IPS DF 19.7 (cell line): ENCODE data around the gene PPP1R15B.

Experiments used
- DNase-seq: peaks from one replicate; pipeline ENCODE4 v3.0.0-alpha.2; 2013; ENCODE audit warnings: low read depth, low spot score

The PPP1R15B gene

GRCh38 chr1:204367193-204367858 lies 44.3 kb downstream of the PPP1R15B start:
- DNase-seq = no peak

DNA sequence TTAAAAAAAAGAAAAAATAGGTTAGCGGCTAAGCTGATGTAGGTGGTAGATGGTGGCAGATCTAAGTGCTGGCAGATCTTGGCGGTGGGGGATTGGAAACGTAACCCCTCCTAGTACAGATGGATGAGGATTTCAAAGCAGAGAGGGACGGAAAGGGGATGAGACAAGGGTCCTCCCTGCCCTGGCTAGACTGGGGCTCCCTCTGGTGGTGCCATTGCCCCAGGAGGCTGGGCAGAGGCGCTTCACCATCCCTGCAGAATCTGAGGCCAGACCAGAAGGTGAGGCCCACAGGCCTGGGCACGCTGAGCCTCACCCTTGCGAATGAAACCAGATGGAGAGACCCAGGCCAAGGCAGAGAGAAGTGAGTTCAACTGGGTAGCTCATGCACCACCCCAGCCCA lies 44.9 kb downstream of the PPP1R15B start:
- no peak for DNase-seq

DNA sequence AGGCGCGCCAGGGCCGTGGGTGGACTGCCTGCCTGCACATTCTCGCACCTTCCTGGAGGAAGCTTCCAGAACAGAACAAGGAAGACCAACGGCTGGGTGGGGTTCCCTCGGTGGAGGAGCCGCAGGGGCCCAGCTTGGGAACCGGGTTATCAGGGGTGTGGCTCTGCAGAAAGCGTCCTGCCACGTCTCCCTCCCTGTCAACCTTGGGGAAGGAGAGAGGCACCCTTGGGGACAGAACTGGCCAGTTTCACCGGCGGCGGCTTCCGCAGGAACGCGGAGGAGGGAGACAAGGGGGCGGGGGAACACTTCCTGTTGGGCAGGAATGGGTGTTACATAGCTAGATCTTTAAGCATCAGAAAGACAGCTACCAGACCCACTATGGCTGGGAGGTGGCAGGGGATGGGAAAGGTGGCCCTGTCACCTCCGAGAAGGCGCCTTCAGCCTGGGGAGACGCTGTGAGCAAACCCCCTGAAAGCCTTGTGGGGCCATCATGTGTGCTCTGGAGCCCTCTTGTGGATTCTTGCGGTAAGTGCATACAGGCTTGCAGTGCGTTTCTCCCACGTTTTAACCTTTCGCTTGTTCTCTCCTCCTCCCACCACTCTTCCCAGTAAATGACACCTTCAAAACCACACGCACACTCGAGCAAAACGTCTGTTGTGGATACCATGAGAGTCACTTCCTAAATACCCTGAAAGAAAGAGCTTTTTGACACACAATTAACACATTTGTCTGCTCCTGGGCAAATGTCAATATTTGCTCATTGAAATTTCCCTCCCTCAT lies 48.1 kb downstream of the PPP1R15B start:
- DNase-seq = no peak

DNA sequence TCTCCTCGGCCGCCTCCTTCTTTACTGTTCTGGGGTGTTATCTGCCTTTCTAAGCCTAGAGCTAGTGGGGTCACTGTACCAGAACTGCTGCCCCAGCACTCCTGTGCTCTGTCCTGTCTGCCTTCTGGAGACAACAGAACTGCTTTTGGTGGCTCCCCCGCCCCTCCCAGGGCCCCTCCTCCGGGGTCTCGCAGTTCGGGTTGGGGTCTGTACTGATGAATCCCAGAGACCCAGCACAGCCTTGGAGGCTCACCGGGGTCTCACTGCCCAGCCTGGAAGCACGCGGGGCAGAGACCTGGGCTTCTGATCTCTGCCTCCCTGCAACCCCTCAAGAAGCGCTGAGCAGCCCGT lies 48.7 kb downstream of the PPP1R15B start:
- DNase-seq = no peak

DNA sequence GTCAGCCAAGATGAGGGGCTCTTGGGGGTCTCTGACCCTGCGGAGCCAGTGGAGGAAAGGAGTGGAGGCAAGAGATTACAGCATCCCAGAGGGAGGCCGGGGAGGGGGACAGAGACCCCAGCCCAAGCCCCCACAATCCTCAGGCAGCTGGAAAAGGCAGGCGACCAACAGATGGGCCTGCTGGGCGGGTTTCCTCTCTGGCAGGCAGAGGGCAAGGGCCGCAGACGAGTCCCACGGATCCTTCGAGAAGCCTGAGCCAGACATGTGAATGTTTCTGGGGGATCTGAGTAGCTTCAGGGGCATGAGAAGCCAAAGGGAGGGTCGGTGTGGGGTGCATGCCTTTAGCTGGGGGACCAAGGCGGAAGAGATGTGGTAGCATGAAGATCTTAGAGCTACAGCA lies 49.8 kb downstream of the PPP1R15B start:
- DNase-seq = no peak

GRCh38 chr1:204361341-204361771 lies 50.3 kb downstream of the PPP1R15B start:
- no peak for DNase-seq

- DNase-seq = no peak
These were observed 51.3 kb downstream of the PPP1R15B start for GRCh38 chr1:204360314-204360713.

- no peak for DNase-seq
These were observed 52.0 kb downstream of the PPP1R15B start, which contains the start of gene PLEKHA6 for GRCh38 chr1:204359474-204360255. Gene PLEKHA6, minus strand, starts transcription at chr1:204359929. Its CDS starts 86,202 bp downstream, at chr1:204273727.

DNA sequence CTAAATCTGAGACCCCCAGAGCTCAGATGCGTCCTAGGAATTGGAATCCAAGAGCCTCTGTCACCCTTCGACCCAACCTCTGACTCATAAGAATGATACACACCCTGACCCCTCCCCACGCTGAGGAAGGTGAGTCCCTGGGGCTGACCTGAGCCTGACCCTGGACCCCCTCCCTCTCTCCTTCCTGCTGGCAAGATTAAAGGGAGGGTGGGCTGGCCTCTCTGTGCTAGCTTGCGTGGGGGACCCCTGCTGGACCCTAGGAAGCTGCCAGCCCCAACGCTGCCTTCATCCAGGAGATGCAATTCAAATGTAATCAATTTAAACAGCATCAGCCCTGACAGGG lies 52.5 kb downstream of the PPP1R15B start:
- DNase-seq = no peak

DNA sequence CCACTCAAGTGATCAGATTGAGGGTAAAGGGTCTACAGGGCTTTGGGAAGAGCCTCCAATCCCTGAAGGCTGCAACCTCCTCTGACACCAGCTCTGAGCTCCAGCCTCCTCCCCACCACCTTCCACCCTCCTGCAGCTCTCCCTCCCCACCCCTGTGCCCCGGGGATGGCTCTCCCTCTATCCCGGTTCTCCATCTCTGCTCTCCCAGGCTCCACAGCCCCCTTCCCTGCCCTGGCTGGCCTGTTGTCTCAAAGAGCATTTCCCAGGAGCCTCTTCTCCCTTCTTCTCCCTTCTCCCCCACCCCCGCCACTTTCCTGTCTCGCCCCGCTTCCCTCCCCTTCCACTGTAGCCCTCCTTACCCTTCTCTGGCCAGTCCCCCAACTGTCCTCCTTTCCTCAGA lies 53.0 kb downstream of the PPP1R15B start:
- no peak for DNase-seq

GRCh38 chr1:204357551-204358490 lies 53.8 kb downstream of the PPP1R15B start:
- no peak for DNase-seq

GRCh38 chr1:204356997-204357396 lies 54.6 kb downstream of the PPP1R15B start:
- DNase-seq = no peak

DNA sequence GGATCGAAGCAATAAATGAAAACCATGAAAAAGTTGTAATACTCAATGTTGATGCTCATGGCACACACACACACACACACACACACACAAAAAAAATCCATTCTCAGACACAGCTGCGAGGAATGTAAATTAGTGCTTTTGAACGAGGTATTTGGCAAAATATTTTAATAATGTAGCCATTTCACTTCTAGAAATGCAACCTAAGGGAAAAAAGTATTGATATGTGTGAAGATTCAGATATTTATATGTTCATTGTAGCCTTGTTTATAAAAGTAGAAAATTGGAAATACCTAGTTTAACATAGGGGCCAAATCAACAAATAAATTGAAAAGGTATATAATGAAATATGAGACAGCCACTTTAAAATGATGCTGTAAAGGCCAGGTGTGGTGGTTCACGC lies 55.7 kb downstream of the PPP1R15B start:
- no peak for DNase-seq

- no peak for DNase-seq
These were observed 57.0 kb downstream of the PPP1R15B start for GRCh38 chr1:204354579-204354978.
